Liver (tissue), 9 donors: ENCODE results near the gene HOXA5. TPM values are rescaled to one million over a fixed set of nuclear protein-coding genes. Genes with fewer than 3 reads are reported as not detected.

Source experiments
- DNase-seq: peaks from one replicate; pipeline ENCODE4 v3.0.0-alpha.2; 2017; ENCODE audit warnings: low spot score
- H3K27ac ChIP-seq, 2 donors: one replicate each; pipeline ENCODE4 v1.7.0; 2013; ENCODE audit warnings: inconsistent platforms in 2 of 2, low read length in 2 of 2, control low read depth in 1 of 2, low read depth in 1 of 2, mild to moderate bottlenecking in 1 of 2
- H3K27me3 ChIP-seq, 4 donors: one replicate each; pipeline versions ENCODE4 v1.6.1 to v1.7.0; 2013; ENCODE audit warnings: low read length in 3 of 4, inconsistent platforms in 1 of 4, mild to moderate bottlenecking in 1 of 4, moderate library complexity in 1 of 4; ENCODE audit not compliant: control insufficient read depth in 4 of 4, insufficient read depth in 4 of 4
- H3K36me3 ChIP-seq, 4 donors: one replicate each; pipeline versions ENCODE4 v1.6.1 to v1.7.0; 2013; ENCODE audit warnings: low read length in 3 of 4, mild to moderate bottlenecking in 3 of 4, low read depth in 1 of 4, moderate library complexity in 1 of 4; ENCODE audit not compliant: control insufficient read depth in 4 of 4, insufficient read depth in 3 of 4
- H3K4me1 ChIP-seq, 4 donors: one replicate each; pipeline versions ENCODE4 v1.6.1 to v1.7.0; 2013; ENCODE audit warnings: low read length in 3 of 4, mild to moderate bottlenecking in 3 of 4, moderate library complexity in 1 of 4; ENCODE audit not compliant: control insufficient read depth in 4 of 4, insufficient read depth in 4 of 4
- H3K4me3 ChIP-seq, 3 donors: one replicate each; pipeline versions ENCODE4 v1.6.1 to v1.7.0; 2013; ENCODE audit warnings: low read length in 3 of 3, control low read depth in 1 of 3, low read depth in 1 of 3, mild to moderate bottlenecking in 1 of 3
- H3K9ac ChIP-seq, 2 donors: one replicate each; pipeline ENCODE4 v1.7.0; 2013; ENCODE audit warnings: low read length in 2 of 2, mild to moderate bottlenecking in 2 of 2, moderate library complexity in 2 of 2, control low read depth in 1 of 2, low read depth in 1 of 2
- H3K9me3 ChIP-seq, 4 donors: one replicate each; pipeline versions ENCODE4 v1.6.1 to v1.7.0; 2013; ENCODE audit warnings: low read length in 3 of 4; ENCODE audit not compliant: control insufficient read depth in 4 of 4
- CTCF ChIP-seq: fragments of 150-350 bp; IDR thresholded peaks from 2 replicates; pipeline ENCODE4 v1.5.1; 2017; ENCODE audit warnings: improper control_type of control experiment, low read depth, low read length; ENCODE audit not compliant: missing input control
- EGR1 ChIP-seq, 2 donors: IDR thresholded peaks; 2 replicates each; pipeline ENCODE4 v1.6.1; 2016 to 2018; ENCODE audit warnings: antibody characterized with exemption in 2 of 2, low read depth in 2 of 2
- FOXA1 ChIP-seq: IDR thresholded peaks from 2 replicates; pipeline ENCODE4 v1.6.1; 2016; ENCODE audit warnings: antibody characterized with exemption
- GABPA ChIP-seq, 2 donors: IDR thresholded peaks in 1 of 2; conservative IDR thresholded peaks in 1 of 2; 2 replicates each; pipeline ENCODE4 v1.6.1; 2016; ENCODE audit warnings: antibody characterized with exemption in 2 of 2, mild to moderate bottlenecking in 1 of 2, moderate library complexity in 1 of 2
- HNF4A ChIP-seq, 2 donors: conservative IDR thresholded peaks; 2 replicates each; pipeline ENCODE4 v1.6.1; 2016; ENCODE audit warnings: antibody characterized with exemption in 2 of 2, mild to moderate bottlenecking in 2 of 2
- HNF4G ChIP-seq: IDR thresholded peaks from 2 replicates; pipeline ENCODE4 v1.6.1; 2016; ENCODE audit warnings: antibody characterized with exemption
- JUND ChIP-seq, 2 donors: IDR thresholded peaks; 2 replicates each; pipeline ENCODE4 v1.6.1; 2016; ENCODE audit warnings: antibody characterized with exemption in 2 of 2
- NR2F2 ChIP-seq: IDR thresholded peaks from 2 replicates; pipeline ENCODE4 v1.6.1; 2016; ENCODE audit warnings: antibody characterized with exemption
- RAD21 ChIP-seq, 2 donors: IDR thresholded peaks; 2 replicates each; pipeline ENCODE4 v1.6.1; 2016; ENCODE audit warnings: antibody characterized with exemption in 2 of 2, mild to moderate bottlenecking in 2 of 2
- RXRA ChIP-seq, 2 donors: IDR thresholded peaks; 2 replicates each; pipeline ENCODE4 v1.6.1; 2017 to 2018; ENCODE audit warnings: antibody characterized with exemption in 2 of 2, mild to moderate bottlenecking in 1 of 2
- SP1 ChIP-seq: IDR thresholded peaks from 2 replicates; pipeline ENCODE4 v1.6.1; 2018; ENCODE audit warnings: antibody characterized with exemption, mild to moderate bottlenecking
- TAF1 ChIP-seq: conservative IDR thresholded peaks from 2 replicates; pipeline ENCODE4 v1.6.1; 2016; ENCODE audit warnings: antibody characterized with exemption, mild to moderate bottlenecking
- YY1 ChIP-seq: IDR thresholded peaks from 2 replicates; pipeline ENCODE4 v1.6.1; 2016; ENCODE audit warnings: antibody characterized with exemption, mild to moderate bottlenecking
- WGBS: extraction: QIAGEN DNeasy Blood & Tissue Kit; methylation state at CpG from one replicate; pipeline ENCODE4 v1.1.7; 2013; 5-methylcytosine and 5-hydroxymethylcytosine counted together
- polyA plus RNA-seq, 2 donors: library from polyadenylated mRNA; stranded (reverse) in 1 of 2; unstranded in 1 of 2; fragments of 200-250 nt in 1 of 2; fragments of >200 nt in 1 of 2; fragmentation: Nextera tagmentation in 1 of 2; extraction: Ambion mirVana in 1 of 2; gene quantifications; one replicate each; pipeline versions ENCODE4 v1.2.1 to v1.2.3, GENCODE V29; 2013 to 2015
- total RNA-seq, 2 donors: library from RNA; depleted of rRNA; stranded (reverse); fragments of >200 nt; gene quantifications; one replicate each; pipeline ENCODE4 v1.2.3, GENCODE V29; 2014
- TF ChIP-seq, protein P1 (sequence below): IDR thresholded peaks from 2 replicates; pipeline ENCODE4 v1.6.1; 2016; ENCODE audit warnings: antibody characterized with exemption
- TF ChIP-seq, protein P2 (sequence below): IDR thresholded peaks from 2 replicates; pipeline ENCODE4 v1.6.1; 2016; ENCODE audit warnings: antibody characterized with exemption
- TF ChIP-seq, protein P3 (sequence below): IDR thresholded peaks from 2 replicates; pipeline ENCODE4 v1.6.1; 2016; ENCODE audit warnings: antibody characterized with exemption, mild to moderate bottlenecking
- donor health status: healthy.
- donor health status: healthy.
- donor health status: healthy.
- donor health status: healthy.
- donor health status: healthy.

HOXA5 gene
- total and polyA plus RNA-seq, 4 donors, result 0.40 to 2.1 (median 0.66) TPM

- DNase-seq, result no peak
- no peak overlapping the region for H3K27ac ChIP-seq
- TF ChIP-seq, protein P1, sequence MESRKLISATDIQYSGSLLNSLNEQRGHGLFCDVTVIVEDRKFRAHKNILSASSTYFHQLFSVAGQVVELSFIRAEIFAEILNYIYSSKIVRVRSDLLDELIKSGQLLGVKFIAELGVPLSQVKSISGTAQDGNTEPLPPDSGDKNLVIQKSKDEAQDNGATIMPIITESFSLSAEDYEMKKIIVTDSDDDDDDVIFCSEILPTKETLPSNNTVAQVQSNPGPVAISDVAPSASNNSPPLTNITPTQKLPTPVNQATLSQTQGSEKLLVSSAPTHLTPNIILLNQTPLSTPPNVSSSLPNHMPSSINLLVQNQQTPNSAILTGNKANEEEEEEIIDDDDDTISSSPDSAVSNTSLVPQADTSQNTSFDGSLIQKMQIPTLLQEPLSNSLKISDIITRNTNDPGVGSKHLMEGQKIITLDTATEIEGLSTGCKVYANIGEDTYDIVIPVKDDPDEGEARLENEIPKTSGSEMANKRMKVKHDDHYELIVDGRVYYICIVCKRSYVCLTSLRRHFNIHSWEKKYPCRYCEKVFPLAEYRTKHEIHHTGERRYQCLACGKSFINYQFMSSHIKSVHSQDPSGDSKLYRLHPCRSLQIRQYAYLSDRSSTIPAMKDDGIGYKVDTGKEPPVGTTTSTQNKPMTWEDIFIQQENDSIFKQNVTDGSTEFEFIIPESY, result no peak
- TF ChIP-seq, protein P2, sequence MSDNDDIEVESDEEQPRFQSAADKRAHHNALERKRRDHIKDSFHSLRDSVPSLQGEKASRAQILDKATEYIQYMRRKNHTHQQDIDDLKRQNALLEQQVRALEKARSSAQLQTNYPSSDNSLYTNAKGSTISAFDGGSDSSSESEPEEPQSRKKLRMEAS, result no peak
- TF ChIP-seq RXRA (IDR thresholded peaks at IDR 0.05) (no peak), HNF4A (conservative IDR thresholded peaks at IDR 0.05) (no peak), FOXA1 (no peak), NR2F2 (no peak), HNF4G (no peak), TAF1 (no peak), GABPA (IDR thresholded peaks at IDR 0.05 in 1 of 2, conservative IDR thresholded peaks at IDR 0.05 in 1 of 2) (no peak), JUND (IDR thresholded peaks at IDR 0.05) (no peak), RAD21 (IDR thresholded peaks at IDR 0.05) (no peak), SP1 (no peak), EGR1 (IDR thresholded peaks at IDR 0.05; ENCODE audit: low read depth in 2 of 2) (no peak), YY1 (no peak)
- TF ChIP-seq, protein P3, sequence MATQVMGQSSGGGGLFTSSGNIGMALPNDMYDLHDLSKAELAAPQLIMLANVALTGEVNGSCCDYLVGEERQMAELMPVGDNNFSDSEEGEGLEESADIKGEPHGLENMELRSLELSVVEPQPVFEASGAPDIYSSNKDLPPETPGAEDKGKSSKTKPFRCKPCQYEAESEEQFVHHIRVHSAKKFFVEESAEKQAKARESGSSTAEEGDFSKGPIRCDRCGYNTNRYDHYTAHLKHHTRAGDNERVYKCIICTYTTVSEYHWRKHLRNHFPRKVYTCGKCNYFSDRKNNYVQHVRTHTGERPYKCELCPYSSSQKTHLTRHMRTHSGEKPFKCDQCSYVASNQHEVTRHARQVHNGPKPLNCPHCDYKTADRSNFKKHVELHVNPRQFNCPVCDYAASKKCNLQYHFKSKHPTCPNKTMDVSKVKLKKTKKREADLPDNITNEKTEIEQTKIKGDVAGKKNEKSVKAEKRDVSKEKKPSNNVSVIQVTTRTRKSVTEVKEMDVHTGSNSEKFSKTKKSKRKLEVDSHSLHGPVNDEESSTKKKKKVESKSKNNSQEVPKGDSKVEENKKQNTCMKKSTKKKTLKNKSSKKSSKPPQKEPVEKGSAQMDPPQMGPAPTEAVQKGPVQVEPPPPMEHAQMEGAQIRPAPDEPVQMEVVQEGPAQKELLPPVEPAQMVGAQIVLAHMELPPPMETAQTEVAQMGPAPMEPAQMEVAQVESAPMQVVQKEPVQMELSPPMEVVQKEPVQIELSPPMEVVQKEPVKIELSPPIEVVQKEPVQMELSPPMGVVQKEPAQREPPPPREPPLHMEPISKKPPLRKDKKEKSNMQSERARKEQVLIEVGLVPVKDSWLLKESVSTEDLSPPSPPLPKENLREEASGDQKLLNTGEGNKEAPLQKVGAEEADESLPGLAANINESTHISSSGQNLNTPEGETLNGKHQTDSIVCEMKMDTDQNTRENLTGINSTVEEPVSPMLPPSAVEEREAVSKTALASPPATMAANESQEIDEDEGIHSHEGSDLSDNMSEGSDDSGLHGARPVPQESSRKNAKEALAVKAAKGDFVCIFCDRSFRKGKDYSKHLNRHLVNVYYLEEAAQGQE, result no peak
- WGBS, result 21% methylated on average over 5 of the region's 5 CpGs
- H3K4me3 ChIP-seq, result no peak overlapping the region
- H3K4me1 ChIP-seq, result peaks cover 7 to 16% (median 13%) of the 10 kb centered on the region in 4 donors
- no peak overlapping the region for H3K9ac ChIP-seq
- H3K27me3 ChIP-seq, result peaks cover 2 to 21% (median 10%) of the 10 kb centered on the region in 4 donors
- no peaks in the 10 kb centered on the region for H3K36me3 ChIP-seq
- H3K9me3 ChIP-seq, result peaks cover 0 to 4% (median under 1%) of the 10 kb centered on the region in 4 donors
Observed at GRCh38 chr7:27125986-27126394, 17.5 kb downstream of the HOXA5 start.

DNA sequence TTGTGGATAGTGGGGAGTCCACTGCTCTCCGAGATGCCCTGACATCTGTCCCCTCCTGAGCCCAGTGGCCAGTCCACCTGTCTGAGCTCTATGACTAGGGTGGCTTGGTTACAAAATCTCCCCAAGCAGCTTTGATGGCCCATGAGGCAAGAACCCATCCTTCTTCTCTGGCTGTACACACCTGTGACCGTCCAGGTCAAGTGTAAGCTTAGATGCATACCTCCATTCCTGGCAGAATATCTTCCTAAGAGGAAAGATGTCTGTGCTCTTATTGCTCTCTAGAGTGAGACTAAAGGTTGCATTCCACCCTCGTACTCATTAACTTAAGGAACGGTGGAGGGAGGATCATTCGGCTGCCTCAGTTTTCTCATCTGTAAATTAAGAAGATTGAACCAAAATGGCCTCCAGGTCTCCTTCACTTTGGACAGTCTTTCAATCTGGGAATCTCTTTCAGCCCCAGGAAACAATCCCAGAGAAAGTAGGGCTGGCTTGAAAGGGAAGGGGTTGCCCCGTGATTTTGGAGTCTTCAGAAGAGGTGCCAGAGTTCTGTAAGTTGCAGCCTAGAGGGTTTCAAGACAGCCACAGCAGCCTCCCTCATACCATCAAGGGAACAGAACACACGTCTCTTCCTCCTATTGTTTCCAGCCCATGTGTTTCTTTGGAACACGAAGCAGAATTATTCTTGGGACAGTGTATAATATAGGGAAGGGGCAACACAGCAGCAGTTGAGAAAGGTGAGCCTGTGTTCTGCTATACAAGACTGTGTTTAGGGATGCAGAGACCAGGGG is 18.4 kb downstream of the HOXA5 start:
- Histone ChIP-seq H3K9me3 (peaks cover 0 to 4% (median 0%) of the 10 kb centered on the region in 4 donors), H3K27ac (no peak overlapping the region), H3K4me3 (no peak overlapping the region), H3K4me1 (peaks cover 5 to 16% (median 9%) of the 10 kb centered on the region in 4 donors), H3K9ac (no peak overlapping the region), H3K27me3 (peaks cover 2 to 21% (median 9%) of the 10 kb centered on the region in 4 donors), H3K36me3 (no peaks in the 10 kb centered on the region)
- no peak for TF ChIP-seq RXRA (IDR thresholded peaks at IDR 0.05)
- TF ChIP-seq CTCF, result no peak
- TF ChIP-seq, protein P1, result no peak
- 29% methylated on average over 8 of the region's 8 CpGs for WGBS
- no peak for DNase-seq
